COLO829 (cell line): ENCODE results near the gene ENO4.

Experiments
- DNase-seq: peaks from one replicate; pipeline ENCODE4 v3.0.0; 2012; ENCODE audit warnings: low spot score

ENO4 gene

GRCh38 chr10:116868198-116868676 lies 18.9 kb downstream of the ENO4 start:
- no peak for DNase-seq

- DNase-seq: no peak
Observed at GRCh38 chr10:116868722-116869121, 19.4 kb downstream of the ENO4 start.

GRCh38 chr10:116870949-116871348 lies 21.6 kb downstream of the ENO4 start:
- no peak for DNase-seq

- DNase-seq: no peak
Observed at GRCh38 chr10:116873134-116873533, 23.8 kb downstream of the ENO4 start.

GRCh38 chr10:116875897-116876296 lies 26.6 kb downstream of the ENO4 start:
- no peak for DNase-seq

GRCh38 chr10:116877391-116877790 lies 28.1 kb downstream of the ENO4 start:
- DNase-seq: no peak

- no peak for DNase-seq
Observed at GRCh38 chr10:116878123-116878522, 28.8 kb downstream of the ENO4 start.

- no peak for DNase-seq
Observed at GRCh38 chr10:116879817-116880216, 30.5 kb downstream of the ENO4 start.

- no peak for DNase-seq
Observed at GRCh38 chr10:116880716-116881482, 31.6 kb downstream of the ENO4 start.

- no peak for DNase-seq
Observed at GRCh38 chr10:116882639-116883038, 33.3 kb downstream of the ENO4 start.

GRCh38 chr10:116886772-116887171 lies 37.5 kb downstream of the ENO4 start:
- no peak for DNase-seq

- peak; percentile 32 for DNase-seq
Observed at GRCh38 chr10:116888380-116889055, 39.2 kb downstream of the ENO4 start.

- no peak for DNase-seq
Observed at GRCh38 chr10:116889066-116889465, 39.8 kb downstream of the ENO4 start.

- peak; percentile 82 for DNase-seq
Observed at GRCh38 chr10:116891208-116891607, 41.9 kb downstream of the ENO4 start.

- DNase-seq: no peak
Observed at GRCh38 chr10:116892907-116893685, 43.8 kb downstream of the ENO4 start.

GRCh38 chr10:116893686-116894037 lies 44.4 kb downstream of the ENO4 start:
- no peak for DNase-seq

GRCh38 chr10:116899626-116900025 lies 50.3 kb downstream of the ENO4 start:
- no peak for DNase-seq

- no peak for DNase-seq
Observed at GRCh38 chr10:116905845-116906210, 56.5 kb downstream of the ENO4 start.

GRCh38 chr10:116907245-116907987 lies 58.1 kb downstream of the ENO4 start:
- no peak for DNase-seq

- DNase-seq: no peak
Observed at GRCh38 chr10:116909307-116909706, 60.0 kb downstream of the ENO4 start.

GRCh38 chr10:116910910-116911309 lies 61.6 kb downstream of the ENO4 start:
- DNase-seq: no peak

- no peak for DNase-seq
Observed at GRCh38 chr10:116912162-116912561, 62.9 kb downstream of the ENO4 start.
